ENCODE measurements around the gene SNAPC4. TPM values are rescaled to one million over a fixed set of nuclear protein-coding genes. Genes with fewer than 3 reads are reported as not detected.

SNAPC4 gene
- total RNA-seq, 1 experiment from 2014 or later, result 10.8 TPM

DNA sequence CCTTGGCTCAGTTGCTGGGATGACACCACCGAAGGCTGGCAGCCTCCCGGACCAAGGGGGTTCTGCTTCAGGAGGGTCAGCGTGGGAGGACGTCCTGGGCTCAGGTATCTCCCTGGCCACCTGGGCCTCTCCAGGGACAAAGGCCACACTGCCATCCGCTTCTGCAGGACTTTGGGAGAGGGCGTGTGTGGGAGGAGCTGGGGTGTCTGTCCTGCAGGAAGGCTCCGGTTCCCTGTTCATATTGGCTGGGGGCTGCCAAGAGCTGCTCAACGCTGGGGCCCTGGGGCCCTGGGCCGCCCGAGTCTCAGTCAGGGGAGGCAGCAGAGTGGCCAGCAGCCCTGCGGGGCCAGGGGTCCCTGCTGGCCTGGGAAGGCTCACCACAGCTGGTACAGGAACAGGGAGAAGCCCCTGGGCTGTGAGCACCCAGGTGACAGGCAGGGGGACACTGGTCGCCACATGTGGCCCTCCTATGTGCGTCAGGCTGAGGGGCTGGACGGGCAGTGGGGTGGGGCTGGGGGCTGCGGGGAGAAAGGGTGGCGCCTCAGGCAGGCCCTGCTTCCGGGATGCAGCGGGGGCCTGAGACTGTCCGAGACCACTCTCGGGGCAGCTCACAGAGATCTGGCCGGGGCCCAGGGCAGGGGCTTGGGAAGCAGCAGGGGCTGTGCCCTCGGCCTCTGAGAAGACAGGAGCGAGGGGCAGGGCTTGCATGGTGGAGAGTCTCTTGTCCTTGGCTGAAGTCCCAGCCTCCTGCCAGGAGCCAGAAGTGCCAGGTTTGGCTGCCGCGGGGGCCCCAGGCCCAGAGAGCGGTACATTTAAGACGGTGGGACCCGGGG lies 21.6 kb downstream of the SNAPC4 start:
- ATAC-seq, result no peak
- TF ChIP-seq TCF7L2 (IDR thresholded peaks at IDR 0.05; ENCODE audit: low read depth, low read length), result no peak
- TF ChIP-seq SIN3A (IDR thresholded peaks at IDR 0.05; ENCODE audit: borderline replicate concordance, insufficient read depth, low read depth, low read length), result no peak
- TF ChIP-seq, protein P1, sequence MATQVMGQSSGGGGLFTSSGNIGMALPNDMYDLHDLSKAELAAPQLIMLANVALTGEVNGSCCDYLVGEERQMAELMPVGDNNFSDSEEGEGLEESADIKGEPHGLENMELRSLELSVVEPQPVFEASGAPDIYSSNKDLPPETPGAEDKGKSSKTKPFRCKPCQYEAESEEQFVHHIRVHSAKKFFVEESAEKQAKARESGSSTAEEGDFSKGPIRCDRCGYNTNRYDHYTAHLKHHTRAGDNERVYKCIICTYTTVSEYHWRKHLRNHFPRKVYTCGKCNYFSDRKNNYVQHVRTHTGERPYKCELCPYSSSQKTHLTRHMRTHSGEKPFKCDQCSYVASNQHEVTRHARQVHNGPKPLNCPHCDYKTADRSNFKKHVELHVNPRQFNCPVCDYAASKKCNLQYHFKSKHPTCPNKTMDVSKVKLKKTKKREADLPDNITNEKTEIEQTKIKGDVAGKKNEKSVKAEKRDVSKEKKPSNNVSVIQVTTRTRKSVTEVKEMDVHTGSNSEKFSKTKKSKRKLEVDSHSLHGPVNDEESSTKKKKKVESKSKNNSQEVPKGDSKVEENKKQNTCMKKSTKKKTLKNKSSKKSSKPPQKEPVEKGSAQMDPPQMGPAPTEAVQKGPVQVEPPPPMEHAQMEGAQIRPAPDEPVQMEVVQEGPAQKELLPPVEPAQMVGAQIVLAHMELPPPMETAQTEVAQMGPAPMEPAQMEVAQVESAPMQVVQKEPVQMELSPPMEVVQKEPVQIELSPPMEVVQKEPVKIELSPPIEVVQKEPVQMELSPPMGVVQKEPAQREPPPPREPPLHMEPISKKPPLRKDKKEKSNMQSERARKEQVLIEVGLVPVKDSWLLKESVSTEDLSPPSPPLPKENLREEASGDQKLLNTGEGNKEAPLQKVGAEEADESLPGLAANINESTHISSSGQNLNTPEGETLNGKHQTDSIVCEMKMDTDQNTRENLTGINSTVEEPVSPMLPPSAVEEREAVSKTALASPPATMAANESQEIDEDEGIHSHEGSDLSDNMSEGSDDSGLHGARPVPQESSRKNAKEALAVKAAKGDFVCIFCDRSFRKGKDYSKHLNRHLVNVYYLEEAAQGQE (IDR thresholded peaks at IDR 0.05; ENCODE audit: insufficient read depth in 1 of 2, low read depth in 2 of 2, low read length in 1 of 2), result no peak
- no peak for TF ChIP-seq POLR2AphosphoS5 (IDR thresholded peaks at IDR 0.05; ENCODE audit: low read depth, low read length)
- TF ChIP-seq, protein P2, sequence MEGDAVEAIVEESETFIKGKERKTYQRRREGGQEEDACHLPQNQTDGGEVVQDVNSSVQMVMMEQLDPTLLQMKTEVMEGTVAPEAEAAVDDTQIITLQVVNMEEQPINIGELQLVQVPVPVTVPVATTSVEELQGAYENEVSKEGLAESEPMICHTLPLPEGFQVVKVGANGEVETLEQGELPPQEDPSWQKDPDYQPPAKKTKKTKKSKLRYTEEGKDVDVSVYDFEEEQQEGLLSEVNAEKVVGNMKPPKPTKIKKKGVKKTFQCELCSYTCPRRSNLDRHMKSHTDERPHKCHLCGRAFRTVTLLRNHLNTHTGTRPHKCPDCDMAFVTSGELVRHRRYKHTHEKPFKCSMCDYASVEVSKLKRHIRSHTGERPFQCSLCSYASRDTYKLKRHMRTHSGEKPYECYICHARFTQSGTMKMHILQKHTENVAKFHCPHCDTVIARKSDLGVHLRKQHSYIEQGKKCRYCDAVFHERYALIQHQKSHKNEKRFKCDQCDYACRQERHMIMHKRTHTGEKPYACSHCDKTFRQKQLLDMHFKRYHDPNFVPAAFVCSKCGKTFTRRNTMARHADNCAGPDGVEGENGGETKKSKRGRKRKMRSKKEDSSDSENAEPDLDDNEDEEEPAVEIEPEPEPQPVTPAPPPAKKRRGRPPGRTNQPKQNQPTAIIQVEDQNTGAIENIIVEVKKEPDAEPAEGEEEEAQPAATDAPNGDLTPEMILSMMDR (IDR thresholded peaks at IDR 0.05), result no peak
- DNase-seq (ENCODE audit: low read depth, low spot score), result no peak
- intact Hi-C loops (cut with micrococcal nuclease; ENCODE audit: unreplicated experiment), result no loop called here
- POLR2A ChIA-PET, result no interaction called here
- Histone ChIP-seq H3K27me3 (ENCODE audit: control insufficient read depth, insufficient read depth, low read length) (no peaks in the 10 kb centered on the region), H3K27ac (ENCODE audit: low read length) (no peak overlapping the region), H3K9me3 (ENCODE audit: control insufficient read depth, insufficient read depth, low read depth, low read length) (no peaks in the 10 kb centered on the region), H3K36me3 (ENCODE audit: control insufficient read depth, insufficient read depth, low read length) (no peaks in the 10 kb centered on the region), H3K4me3 (ENCODE audit: low read depth in 2 of 2, low read length in 2 of 2) (no peak overlapping the region), H3K4me1 (ENCODE audit: control insufficient read depth, insufficient read depth, low read length) (no peaks in the 10 kb centered on the region)
- BruUV-seq (replicated peaks), result no TSS peak
- CTCF ChIA-PET, result no interaction called here
- in situ Hi-C loops (cut with HindIII; ENCODE audit: low pct_unique_long_range_greater_than_20kb, low sequenced_read_pairs), result no loop called here

DNA sequence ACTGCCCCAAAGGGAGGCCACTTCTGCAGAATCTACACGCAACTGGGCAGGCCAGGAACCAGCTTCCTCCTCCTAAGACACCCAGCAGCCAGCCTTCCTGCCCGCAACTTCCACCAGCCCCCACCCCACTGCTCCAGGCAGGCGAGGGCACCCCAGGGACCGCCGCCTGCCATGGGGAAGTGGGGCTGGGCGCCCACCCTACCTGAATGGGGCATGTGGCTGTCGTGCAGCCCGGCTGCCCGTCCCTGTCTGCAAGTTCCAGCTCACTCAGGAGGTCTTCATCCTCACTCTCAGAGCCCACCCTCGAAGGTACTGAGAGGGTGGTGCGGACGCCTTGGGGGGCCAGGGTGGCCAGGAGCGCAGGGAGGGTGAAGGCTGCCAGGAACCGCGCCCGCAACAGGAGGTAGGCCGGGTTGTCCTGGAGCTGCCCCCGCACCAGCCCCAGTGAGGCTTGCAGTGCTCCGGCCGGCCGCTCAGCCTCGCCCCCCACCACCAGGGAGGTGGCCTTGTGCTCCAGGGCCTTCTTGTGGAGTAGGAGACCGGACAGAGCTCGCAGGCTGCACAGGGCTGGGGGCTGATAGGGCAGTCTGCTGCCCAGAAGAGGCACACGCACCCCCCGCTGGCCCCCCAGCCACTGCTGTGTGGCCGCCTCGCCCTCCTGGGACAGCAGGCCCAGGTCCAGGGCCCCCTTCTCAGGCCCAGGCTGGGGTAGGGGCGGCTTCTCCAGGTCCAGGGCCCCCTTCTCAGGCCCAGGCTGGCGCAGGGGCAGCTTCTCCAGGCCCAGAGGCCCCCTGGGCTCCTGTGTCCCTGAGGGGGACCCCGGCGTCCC lies 22.4 kb downstream of the SNAPC4 start:
- no peak overlapping the region for H3K27ac ChIP-seq (ENCODE audit: low read length)
- in situ Hi-C loops (cut with HindIII; ENCODE audit: low pct_unique_long_range_greater_than_20kb, low sequenced_read_pairs) (no loop called here), intact Hi-C loops (cut with micrococcal nuclease; ENCODE audit: unreplicated experiment) (no loop called here)
- ChIA-PET POLR2A (interaction anchor here (0.6 kb wide), 1 partner anchor 42 kb away, joined by 4 read pairs; no protein-coding TSS in a partner anchor), CTCF (no interaction called here)
- no TSS peak for BruUV-seq (replicated peaks)
- H3K4me1 ChIP-seq (ENCODE audit: control insufficient read depth, insufficient read depth, low read length), result no peaks in the 10 kb centered on the region
- ATAC-seq, result 0 out of 2 replicates have a peak, but pooled peaks have one; percentile 3
- TF ChIP-seq, protein P1 (IDR thresholded peaks at IDR 0.05; ENCODE audit: insufficient read depth in 1 of 2, low read depth in 2 of 2, low read length in 1 of 2), result no peak
- TF ChIP-seq POLR2AphosphoS5 (IDR thresholded peaks at IDR 0.05; ENCODE audit: low read depth, low read length), result no peak
- no peaks in the 10 kb centered on the region for H3K36me3 ChIP-seq (ENCODE audit: control insufficient read depth, insufficient read depth, low read length)
- H3K9me3 ChIP-seq (ENCODE audit: control insufficient read depth, insufficient read depth, low read depth, low read length), result no peaks in the 10 kb centered on the region
- DNase-seq (ENCODE audit: low read depth, low spot score), result no peak
- H3K4me3 ChIP-seq (ENCODE audit: low read depth in 2 of 2, low read length in 2 of 2), result no peak overlapping the region
- H3K27me3 ChIP-seq (ENCODE audit: control insufficient read depth, insufficient read depth, low read length), result no peaks in the 10 kb centered on the region
